K562 (cell line): ENCODE results near the gene ODC1. TPM values are rescaled to one million over a fixed set of nuclear protein-coding genes. Genes with fewer than 3 reads are reported as not detected.
A peak's percentile ranks its signal among the peaks of the same experiment; 100 is the strongest.

Experiments
- ATAC-seq: fragments of 200-7000 bp; cut with Tn5 transposase; 3 replicates; pipeline ENCODE4 v1.9.1; 2020; ENCODE audit warnings: moderate library complexity
- BruUV-seq: library from RNA; stranded (reverse); fragments of 400-500 nt; replicated peaks from 2 replicates; lab custom pipeline; 2021; lab: Mats Ljungman, UMichigan
- CTCF ChIA-PET: fragments of 300-600 bp; formaldehyde crosslinking; extraction: SDS; loops from one replicate; lab custom pipeline; 2021; ENCODE audit warnings: low intra/inter-chr PET ratio; lab: Yijun Ruan, JAX
- POLR2A ChIA-PET: fragments of 300-600, 350-650 bp; sonication (Branson Sonifier 250); formaldehyde crosslinking; extraction: SDS; loops from one replicate; lab custom pipeline; 2021; ENCODE audit warnings: antibody characterized with exemption, inconsistent platforms; lab: Yijun Ruan, JAX
- DNase-seq, 4 experiments: peaks; one replicate each; pipeline versions ENCODE4 v3.0.0 to v3.0.0-alpha.2; 2011 to 2018; ENCODE audit warnings: low spot score in 3 of 4, mixed read lengths in 3 of 4; ENCODE audit errors: extremely low read depth in 1 of 4
- FAIRE-seq: peaks from 2 replicates; lab custom pipeline; 2011; peaks lifted over from hg19 to GRCh38; lab: Jason Lieb, UNC
- H2AFZ ChIP-seq: 2 replicates; pipeline ENCODE4 v1.6.0; 2011; ENCODE audit warnings: low read depth, low read length, control low read depth, inconsistent platforms
- H3K27ac ChIP-seq: fragments of 200-600 bp; 3 replicates; pipeline ENCODE4 v1.8.0; 2011; ENCODE audit warnings: low read depth, mild to moderate bottlenecking, control low read depth, inconsistent platforms, low read length, moderate library complexity, mixed read lengths; ENCODE audit errors: extremely low read depth
- H3K27me3 ChIP-seq, 2 experiments: fragments of 300-600 bp in 1 of 2; 2 replicates in 1 of 2; 3 replicates in 1 of 2; pipeline versions ENCODE4 v1.6.0 to v1.8.0; 2011; ENCODE audit warnings: inconsistent platforms in 2 of 2, low read length in 2 of 2, mild to moderate bottlenecking in 1 of 2, mixed read lengths in 1 of 2, moderate library complexity in 1 of 2; ENCODE audit not compliant: control insufficient read depth in 2 of 2, insufficient read depth in 2 of 2
- H3K36me3 ChIP-seq: fragments of 300-600 bp; 3 replicates; pipeline ENCODE4 v1.8.0; 2011; ENCODE audit warnings: mild to moderate bottlenecking, low read length, inconsistent platforms; ENCODE audit not compliant: control insufficient read depth, insufficient read depth
- H3K4me1 ChIP-seq, 2 experiments: fragments of 200-600 bp in 1 of 2; replicated peaks in 1 of 2; 2 replicates in 1 of 2; 3 replicates in 1 of 2; pipeline versions ENCODE4 v1.5.1 to v1.8.0; 2011; ENCODE audit warnings: inconsistent platforms in 2 of 2, low read length in 2 of 2, mild to moderate bottlenecking in 1 of 2, mixed read lengths in 1 of 2, moderate library complexity in 1 of 2; ENCODE audit not compliant: control insufficient read depth in 2 of 2, insufficient read depth in 2 of 2
- H3K4me2 ChIP-seq: 2 replicates; pipeline ENCODE4 v1.6.1; 2011; ENCODE audit warnings: low read length, control low read depth, inconsistent platforms, mixed read lengths; ENCODE audit not compliant: insufficient read depth
- H3K4me3 ChIP-seq: fragments of 200-600 bp; sonication (generic), shearing (Covaris generic); 2 replicates; pipeline ENCODE4 v1.5.1; 2016; ENCODE audit warnings: control low read depth, inconsistent platforms
- H3K79me2 ChIP-seq: fragments of 200-600 bp; 3 replicates; pipeline ENCODE4 v1.8.0; 2011; ENCODE audit warnings: low read length, inconsistent platforms; ENCODE audit not compliant: control insufficient read depth, insufficient read depth
- H3K9ac ChIP-seq, 2 experiments: 2 replicates each; pipeline versions ENCODE4 v1.6.0 to v1.6.1; 2011; ENCODE audit warnings: low read depth in 2 of 2, low read length in 2 of 2, control low read depth in 1 of 2, inconsistent platforms in 1 of 2, mild to moderate bottlenecking in 1 of 2, mixed read lengths in 1 of 2; ENCODE audit not compliant: insufficient read depth in 1 of 2
- H3K9me1 ChIP-seq: one replicate; pipeline ENCODE4 v1.6.0; 2011; ENCODE audit warnings: inconsistent platforms, mild to moderate bottlenecking, low read length, moderate library complexity; ENCODE audit not compliant: control insufficient read depth, insufficient read depth
- H3K9me3 ChIP-seq: replicated peaks from 2 replicates; pipeline ENCODE4 v1.5.1; 2011; ENCODE audit warnings: low read depth, low read length, inconsistent platforms; ENCODE audit not compliant: control insufficient read depth, insufficient read depth
- H4K20me1 ChIP-seq: replicated peaks from 2 replicates; pipeline ENCODE4 v1.6.1; 2011; ENCODE audit warnings: low read length, inconsistent platforms, mixed read lengths; ENCODE audit not compliant: control insufficient read depth, insufficient read depth
- ADNP ChIP-seq: fragments of 200-800 bp; sonication (Bioruptor generic); IDR thresholded peaks from 2 replicates; pipeline ENCODE4 v1.6.1; 2016; ENCODE audit warnings: missing genetic modification characterization, missing compliant biosample characterization
- AFF4 ChIP-seq: sonication (generic); formaldehyde crosslinking; IDR thresholded peaks from 2 replicates; pipeline ENCODE4 v1.8.0; 2023; ENCODE audit warnings: mild to moderate bottlenecking, missing genetic modification reagents
- CEBPB ChIP-seq: fragments of 450-650 bp; IDR thresholded peaks from 2 replicates; pipeline ENCODE4 v1.6.1; 2016; ENCODE audit warnings: missing genetic modification characterization, missing compliant biosample characterization
- EP300 ChIP-seq: IDR thresholded peaks from 2 replicates; pipeline ENCODE4 v1.6.1; 2012; ENCODE audit warnings: low read length, improper control_type of control experiment
- FOXK2 ChIP-seq, 2 experiments: fragments of 450-650 bp; IDR thresholded peaks in 1 of 2; conservative IDR thresholded peaks in 1 of 2; 2 replicates each; pipeline ENCODE4 v1.6.1; 2016; ENCODE audit warnings: low read depth in 2 of 2, mild to moderate bottlenecking in 1 of 2
- MBD2 ChIP-seq: sonication (generic); IDR thresholded peaks from 2 replicates; pipeline ENCODE4 v1.6.1; 2016; ENCODE audit warnings: low read depth, borderline replicate concordance
- MTA1 ChIP-seq: fragments of 450-650 bp; IDR thresholded peaks from 2 replicates; pipeline ENCODE4 v1.6.1; 2017; ENCODE audit warnings: borderline replicate concordance
- NFRKB ChIP-seq: fragments of 450-650 bp; IDR thresholded peaks from 2 replicates; pipeline ENCODE4 v1.6.1; 2016; ENCODE audit warnings: low read depth
- RAD21 ChIP-seq, 2 experiments: fragments of 250-450 bp in 1 of 2; fragments of 450-650 bp in 1 of 2; sonication (Bioruptor Pico) in 1 of 2; formaldehyde crosslinking in 1 of 2; IDR thresholded peaks in 1 of 2; conservative IDR thresholded peaks in 1 of 2; 2 replicates each; pipeline versions ENCODE4 v1.4.0 to v1.8.0; 2020 to 2022; ENCODE audit warnings: mild to moderate bottlenecking in 2 of 2, moderate library complexity in 1 of 2
- SMARCA5 ChIP-seq: fragments of 450-650 bp; IDR thresholded peaks from 2 replicates; pipeline ENCODE4 v1.6.1; 2016
- TEAD2 ChIP-seq: fragments of 450-650 bp; IDR thresholded peaks from 2 replicates; pipeline ENCODE4 v1.6.1; 2016; ENCODE audit warnings: missing genetic modification characterization, control low read depth, missing compliant biosample characterization
- ZBED1 ChIP-seq: IDR thresholded peaks from 2 replicates; pipeline ENCODE4 v1.6.1; 2014
- ZBTB7A ChIP-seq: IDR thresholded peaks from 2 replicates; pipeline ENCODE4 v1.6.1; 2011; ENCODE audit warnings: low read depth, mild to moderate bottlenecking, low read length, moderate library complexity, borderline replicate concordance; ENCODE audit not compliant: control insufficient read depth
- ZNF217 ChIP-seq: sonication (generic); formaldehyde crosslinking; IDR thresholded peaks from 2 replicates; pipeline ENCODE4 v1.8.0; 2022; ENCODE audit warnings: mild to moderate bottlenecking, missing genetic modification reagents
- whole genome bisulfite sequencing: fragments of 100-300 bp; shearing (Covaris generic); methylation state at CpG from one replicate; pipeline ENCODE4 v1.1.6; 2016; ENCODE audit warnings: low coverage, mixed read lengths; ENCODE audit not compliant: insufficient coverage; ENCODE audit errors: missing lambda C conversion rate; 5-methylcytosine and 5-hydroxymethylcytosine counted together
- in situ Hi-C: fragments of 300-500 bp; cut with MboI; formaldehyde crosslinking; loops from 4 replicates; pipeline ENCODE4 v1.15.0; 2018; ENCODE audit warnings: inconsistent platforms, mixed read lengths
- intact Hi-C: fragments of 100-400 bp; cut with micrococcal nuclease; formaldehyde crosslinking; loops from 2 replicates; pipeline ENCODE4 v1.14.2; 2022
- polyA plus RNA-seq, 8 experiments: library from polyadenylated mRNA; depleted of rRNA in 4 of 8; stranded (reverse) in 5 of 8; unstranded in 3 of 8; fragments of >200 nt; fragmentation: Nextera tagmentation in 2 of 8; fragmentation: Illumina TruSeq in 1 of 8; extraction: Ambion mirVana in 2 of 8; extraction: Trizol in 1 of 8; gene quantifications; 2 replicates each; pipeline versions ENCODE4 v1.2.1 to v1.2.3, GENCODE V29; 2011 to 2014; ENCODE audit warnings: inconsistent platforms in 1 of 8, missing spikeins in 1 of 8
- total RNA-seq, 7 experiments: library from RNA; depleted of rRNA in 6 of 7; stranded (reverse); fragments of >200 nt in 6 of 7; fragmentation: Illumina TruSeq in 2 of 7; extraction: Trizol in 2 of 7; gene quantifications; 2 replicates each; pipeline versions ENCODE4 v1.2.1 to v1.2.3, GENCODE V29; 2011 to 2021; ENCODE audit warnings: low replicate concordance in 1 of 7
- TF ChIP-seq, protein P1 (sequence below): sonication (generic); formaldehyde crosslinking; IDR thresholded peaks from 2 replicates; pipeline ENCODE4 v1.8.0; 2022; ENCODE audit warnings: missing genetic modification reagents, mild to moderate bottlenecking, borderline replicate concordance
- TF ChIP-seq, protein P2 (sequence below): sonication (generic); formaldehyde crosslinking; IDR thresholded peaks from 2 replicates; pipeline ENCODE4 v1.5.0; 2020; ENCODE audit warnings: missing genetic modification reagents

ODC1 gene
- total and polyA plus RNA-seq, 9 of the 15 experiments (the other 6 are each of a cell fraction or from before 2014, with no cell fraction given) = 142 to 563 (median 457) TPM

DNA sequence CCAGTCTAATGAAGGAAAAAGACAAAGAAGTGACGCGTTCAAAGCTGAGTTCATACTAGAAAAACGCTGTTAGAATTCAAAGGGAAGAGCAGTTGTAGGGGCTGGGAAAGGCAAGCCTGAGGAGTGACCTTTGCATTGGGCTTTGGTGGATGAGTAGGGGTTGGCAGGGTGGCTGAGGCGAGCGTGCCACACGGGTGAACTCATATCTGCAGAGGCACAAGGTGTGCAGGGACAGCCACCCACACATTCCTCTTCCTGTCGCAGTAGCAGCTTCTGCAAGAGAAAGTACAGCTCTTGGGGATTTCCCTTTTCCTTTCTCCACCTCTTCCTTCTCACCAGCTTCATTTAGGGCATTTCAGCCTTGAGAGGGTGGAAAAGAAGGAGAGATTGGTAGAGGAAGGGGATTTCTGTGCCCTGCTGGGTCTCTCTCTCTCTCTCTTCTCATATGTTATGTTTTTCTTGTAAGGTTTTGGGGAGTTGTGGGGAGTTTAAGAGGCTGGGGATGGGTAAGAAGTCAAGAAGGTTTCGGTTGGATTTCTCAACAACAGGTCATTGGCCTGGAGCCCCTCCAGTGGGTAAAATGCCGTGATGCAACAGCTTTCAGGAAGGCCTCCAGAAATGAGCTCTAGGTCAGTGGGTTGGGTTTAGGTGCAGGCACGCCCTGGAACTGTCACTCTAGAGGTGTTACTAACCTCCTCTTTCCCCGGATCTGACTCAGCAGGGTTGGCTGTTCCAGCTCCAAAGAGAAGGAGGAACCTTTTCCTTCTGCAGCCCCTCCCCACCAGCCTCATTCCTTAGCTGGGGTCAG, 40.1 kb downstream of the ODC1 start:
- H3K27ac ChIP-seq = peak overlapping the region; percentile 81
- peaks cover 17% of the 10 kb centered on the region; the same call in 2 of the 3 replicates for H3K36me3 ChIP-seq
- in situ Hi-C loops = loop anchor here (25.0 kb wide), 1 partner anchor 146 kb away; no protein-coding TSS in a partner anchor
- DNase-seq (peak; percentile 85 to 94 (median 88)), FAIRE-seq (peak; percentile 100), ATAC-seq (peak; percentile 96)
- intact Hi-C loops = loop anchor here (2.0 kb wide), 2 partner anchors 77 to 101 kb away; no protein-coding TSS in a partner anchor
- POLR2A ChIA-PET = interaction anchor here (0.6 to 2.2 kb wide), 14 partner anchors 10 to 361 kb away, joined by 3 to 11 read pairs (median 3); no protein-coding TSS in a partner anchor
- H3K4me1 ChIP-seq = peaks cover 17 to 33% of the 10 kb centered on the region in 2 experiments; a peak in 4 of 5 replicates
- WGBS = 15% methylated on average over 11 of the region's 11 CpGs
- CTCF ChIA-PET = interaction anchor here (0.7 to 2.5 kb wide), 5 partner anchors 93 to 286 kb away, joined by 3 to 22 read pairs (median 4); partner anchors contain the start of genes HPCAL1 and RRM2
- 0 out of 2 replicates have a peak, but pooled peaks cover 8% of the 10 kb centered on the region for H3K9me3 ChIP-seq
- no peaks in the 10 kb centered on the region for H3K9me1 ChIP-seq
- peak overlapping the region; percentile 69 for H3K4me2 ChIP-seq
- no TSS peak for BruUV-seq
- no peaks in the 10 kb centered on the region for H3K27me3 ChIP-seq
- H3K9ac ChIP-seq = peak overlapping the region; percentile 59 to 83; a peak in 3 of 4 replicates
- H4K20me1 ChIP-seq = no peaks in the 10 kb centered on the region
- H2AFZ ChIP-seq = peak overlapping the region; percentile 67
- no peak overlapping the region for H3K4me3 ChIP-seq
- no peaks in the 10 kb centered on the region for H3K79me2 ChIP-seq
- peak in 1 of 2 experiments; percentile 30; a peak in 1 of 4 replicates for TF ChIP-seq FOXK2 (conservative IDR thresholded peaks at IDR 0.05 in 1 of 2, IDR thresholded peaks at IDR 0.05 in 1 of 2; ENCODE audit: low read depth in 2 of 2)
- TF ChIP-seq ZNF217 (CRISPR knock-in tag) = no peak
- TF ChIP-seq RAD21 (CRISPR knock-in tag; conservative IDR thresholded peaks at IDR 0.05 in 1 of 2, IDR thresholded peaks at IDR 0.05 in 1 of 2) = peak; percentile 1 to 10; a peak in 1 of 4 replicates
- TF ChIP-seq ADNP = no peak
- TF ChIP-seq, protein P1, sequence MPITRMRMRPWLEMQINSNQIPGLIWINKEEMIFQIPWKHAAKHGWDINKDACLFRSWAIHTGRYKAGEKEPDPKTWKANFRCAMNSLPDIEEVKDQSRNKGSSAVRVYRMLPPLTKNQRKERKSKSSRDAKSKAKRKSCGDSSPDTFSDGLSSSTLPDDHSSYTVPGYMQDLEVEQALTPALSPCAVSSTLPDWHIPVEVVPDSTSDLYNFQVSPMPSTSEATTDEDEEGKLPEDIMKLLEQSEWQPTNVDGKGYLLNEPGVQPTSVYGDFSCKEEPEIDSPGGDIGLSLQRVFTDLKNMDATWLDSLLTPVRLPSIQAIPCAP (CRISPR knock-in tag) = no peak
- no peak for TF ChIP-seq TEAD2
- TF ChIP-seq SMARCA5 = no peak
- peak; percentile 54 for TF ChIP-seq EP300
- TF ChIP-seq ZBED1 = no peak
- TF ChIP-seq AFF4 (CRISPR knock-in tag) = peak; percentile 51; the same call in 1 of the 2 replicates
- peak; percentile 98 for TF ChIP-seq CEBPB
- 0 out of 2 replicates have a peak, but pooled peaks have one; percentile 41 for TF ChIP-seq NFRKB
- TF ChIP-seq ZBTB7A = peak; percentile 92; the same call in 1 of the 2 replicates
- no peak for TF ChIP-seq MBD2
- TF ChIP-seq, protein P2, sequence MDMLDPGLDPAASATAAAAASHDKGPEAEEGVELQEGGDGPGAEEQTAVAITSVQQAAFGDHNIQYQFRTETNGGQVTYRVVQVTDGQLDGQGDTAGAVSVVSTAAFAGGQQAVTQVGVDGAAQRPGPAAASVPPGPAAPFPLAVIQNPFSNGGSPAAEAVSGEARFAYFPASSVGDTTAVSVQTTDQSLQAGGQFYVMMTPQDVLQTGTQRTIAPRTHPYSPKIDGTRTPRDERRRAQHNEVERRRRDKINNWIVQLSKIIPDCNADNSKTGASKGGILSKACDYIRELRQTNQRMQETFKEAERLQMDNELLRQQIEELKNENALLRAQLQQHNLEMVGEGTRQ (CRISPR knock-in tag) = no peak
- peak; percentile 27; the same call in 1 of the 2 replicates for TF ChIP-seq MTA1
